Smooth muscle cell (in vitro differentiated cells): ENCODE data around the gene TP53AIP1. TPM values are rescaled to one million over a fixed set of nuclear protein-coding genes. Genes with fewer than 3 reads are reported as not detected.

ENCODE experiments used
- DNase-seq: peaks from one replicate; lab custom pipeline; 2025; ENCODE audit not compliant: unreplicated experiment; lab: John Stamatoyannopoulos, UW
- H2AFZ ChIP-seq: fragments of 200-600 bp; sonication (generic); 2 replicates; pipeline ENCODE4 v1.6.0; 2016; ENCODE audit warnings: antibody characterized with exemption, low read depth, mild to moderate bottlenecking
- H3F3A ChIP-seq: fragments of 200-600 bp; sonication (generic); 2 replicates; pipeline ENCODE4 v1.6.0; 2017; ENCODE audit warnings: antibody characterized with exemption, low read depth
- H3K27ac ChIP-seq: fragments of 200-600 bp; sonication (generic); 2 replicates; pipeline ENCODE4 v1.5.1; 2016; ENCODE audit warnings: low read depth, mild to moderate bottlenecking
- H3K27me3 ChIP-seq: fragments of 200-600 bp; sonication (generic); 2 replicates; pipeline ENCODE4 v1.6.1; 2016; ENCODE audit warnings: low read depth, mild to moderate bottlenecking
- H3K36me3 ChIP-seq: fragments of 200-600 bp; sonication (generic); 2 replicates; pipeline ENCODE4 v1.5.1; 2016; ENCODE audit warnings: low read depth
- H3K4me1 ChIP-seq: fragments of 200-600 bp; sonication (generic); 2 replicates; pipeline ENCODE4 v1.5.1; 2016; ENCODE audit warnings: low read depth
- H3K4me2 ChIP-seq: fragments of 200-600 bp; sonication (generic); 2 replicates; pipeline ENCODE4 v1.6.0; 2016; ENCODE audit warnings: mild to moderate bottlenecking
- H3K4me3 ChIP-seq: fragments of 200-600 bp; sonication (generic); 2 replicates; pipeline ENCODE4 v1.5.1; 2016; ENCODE audit warnings: mild to moderate bottlenecking
- H3K79me2 ChIP-seq: fragments of 200-600 bp; sonication (generic); 2 replicates; pipeline ENCODE4 v1.6.0; 2016; ENCODE audit warnings: low read depth, mild to moderate bottlenecking
- H3K9ac ChIP-seq: fragments of 200-600 bp; sonication (generic); 2 replicates; pipeline ENCODE4 v1.6.0; 2016; ENCODE audit warnings: low read depth
- H3K9me3 ChIP-seq: fragments of 200-600 bp; sonication (generic); replicated peaks from 2 replicates; pipeline ENCODE4 v1.5.1; 2016; ENCODE audit warnings: low read depth
- H4K20me1 ChIP-seq: fragments of 200-600 bp; sonication (generic); 2 replicates; pipeline ENCODE4 v1.6.0; 2016; ENCODE audit warnings: low read depth
- CTCF ChIP-seq: fragments of 200-600 bp; sonication (generic); IDR thresholded peaks from 2 replicates; pipeline ENCODE4 v1.5.1; 2017; ENCODE audit warnings: borderline replicate concordance, mild to moderate bottlenecking, antibody characterized with exemption; ENCODE audit not compliant: insufficient read depth, poor library complexity, severe bottlenecking
- WGBS: methylation state at CpG from one replicate; pipeline ENCODE4 v1.1.7; 2016; ENCODE audit warnings: low lambda C conversion rate; 5-methylcytosine and 5-hydroxymethylcytosine counted together
- polyA plus RNA-seq: library from polyadenylated mRNA; unstranded; fragments of >200 nt; fragmentation: Nextera tagmentation; extraction: Ambion mirVana; gene quantifications from 2 replicates; pipeline ENCODE4 v1.2.1, GENCODE V29; 2016
- total RNA-seq: library from RNA; depleted of rRNA; stranded (reverse); fragments of >200 nt; gene quantifications from 2 replicates; pipeline ENCODE4 v1.2.3, GENCODE V29; 2014

TP53AIP1 gene
- total and polyA plus RNA-seq, 2 experiments from 2014 or later, result 0.38 to 0.81 TPM

- H3K9me3 ChIP-seq, result no peaks in the 10 kb centered on the region
- H4K20me1 ChIP-seq, result no peaks in the 10 kb centered on the region
- H2AFZ ChIP-seq, result no peak overlapping the region
- no peak overlapping the region for H3K27ac ChIP-seq
- 54% methylated on average over 3 of the region's 3 CpGs for WGBS
- H3K4me2 ChIP-seq, result no peak overlapping the region
- H3K36me3 ChIP-seq, result no peaks in the 10 kb centered on the region
- TF ChIP-seq CTCF, result no peak
- no peaks in the 10 kb centered on the region for H3K4me1 ChIP-seq
- DNase-seq, result no peak
- no peak overlapping the region for H3K4me3 ChIP-seq
- H3K27me3 ChIP-seq, result peaks cover 12% of the 10 kb centered on the region
- H3K79me2 ChIP-seq, result no peaks in the 10 kb centered on the region
- no peaks in the 10 kb centered on the region for H3F3A ChIP-seq
- H3K9ac ChIP-seq, result no peak overlapping the region
These were observed 13.0 kb upstream of the TP53AIP1 start for GRCh38 chr11:128955636-128956035.

GRCh38 chr11:128953151-128953550 lies 10.5 kb upstream of the TP53AIP1 start:
- WGBS, result 89% methylated on average over 16 of the region's 16 CpGs
- no peaks in the 10 kb centered on the region for H3K79me2 ChIP-seq
- no peaks in the 10 kb centered on the region for H3K4me1 ChIP-seq
- no peak overlapping the region for H2AFZ ChIP-seq
- no peaks in the 10 kb centered on the region for H4K20me1 ChIP-seq
- H3K36me3 ChIP-seq, result no peaks in the 10 kb centered on the region
- DNase-seq, result no peak
- peaks cover 12% of the 10 kb centered on the region for H3K27me3 ChIP-seq
- H3K4me2 ChIP-seq, result no peak overlapping the region
- TF ChIP-seq CTCF, result no peak
- H3K9me3 ChIP-seq, result no peaks in the 10 kb centered on the region
- no peaks in the 10 kb centered on the region for H3F3A ChIP-seq
- no peak overlapping the region for H3K9ac ChIP-seq
- H3K4me3 ChIP-seq, result no peak overlapping the region
- H3K27ac ChIP-seq, result no peak overlapping the region

GRCh38 chr11:128949791-128950454 lies 7.3 kb upstream of the TP53AIP1 start:
- Histone ChIP-seq H3K4me2 (no peak overlapping the region), H4K20me1 (no peaks in the 10 kb centered on the region), H3K36me3 (no peaks in the 10 kb centered on the region), H3K27me3 (peaks cover 12% of the 10 kb centered on the region), H3K9ac (no peak overlapping the region), H3K27ac (no peak overlapping the region), H3F3A (no peaks in the 10 kb centered on the region), H3K4me3 (no peak overlapping the region), H3K79me2 (no peaks in the 10 kb centered on the region), H3K9me3 (no peaks in the 10 kb centered on the region), H3K4me1 (no peaks in the 10 kb centered on the region), H2AFZ (no peak overlapping the region)
- DNase-seq, result no peak
- no peak for TF ChIP-seq CTCF
- 90% methylated on average over 13 of the region's 13 CpGs for WGBS

GRCh38 chr11:128948583-128948982 lies 5.9 kb upstream of the TP53AIP1 start:
- Histone ChIP-seq H3K4me3 (no peak overlapping the region), H3K9ac (no peak overlapping the region), H4K20me1 (no peaks in the 10 kb centered on the region), H3K27me3 (peaks cover 6% of the 10 kb centered on the region), H3K4me2 (no peak overlapping the region), H2AFZ (no peak overlapping the region), H3F3A (no peaks in the 10 kb centered on the region), H3K27ac (no peak overlapping the region), H3K79me2 (no peaks in the 10 kb centered on the region), H3K4me1 (no peaks in the 10 kb centered on the region), H3K9me3 (no peaks in the 10 kb centered on the region), H3K36me3 (no peaks in the 10 kb centered on the region)
- no peak for DNase-seq
- no peak for TF ChIP-seq CTCF
- WGBS, result 32% methylated on average over 3 of the region's 3 CpGs
